B cell (primary cell): ENCODE data around the gene PRKCB. TPM values are rescaled to one million over a fixed set of nuclear protein-coding genes. Genes with fewer than 3 reads are reported as not detected.

ENCODE experiments used
- ATAC-seq: fragments of 200-7000 bp; cut with Tn5 transposase; one replicate; pipeline ENCODE4 v1.10.0; 2021; ENCODE audit warnings: low read depth, mild to moderate bottlenecking, moderate number of reproducible peaks, moderate library complexity
- CTCF ChIA-PET: fragments of 350-600 bp; sonication (Branson Sonifier 250); formaldehyde crosslinking; loops from one replicate; lab custom pipeline; 2021; ENCODE audit warnings: antibody characterized with exemption, inconsistent platforms; lab: Charles Lee
- POLR2A ChIA-PET: fragments of 350-600 bp; sonication (Branson Sonifier 250); formaldehyde crosslinking; loops from one replicate; lab custom pipeline; 2021; ENCODE audit warnings: antibody characterized with exemption; lab: Charles Lee
- DNase-seq: peaks from one replicate; pipeline ENCODE4 v3.0.0; 2013
- H2AFZ ChIP-seq: 2 replicates; pipeline ENCODE4 v1.6.1; 2012; ENCODE audit warnings: mild to moderate bottlenecking, low read depth, low read length; ENCODE audit not compliant: insufficient read depth, poor library complexity, severe bottlenecking
- H3K27ac ChIP-seq, 2 donors: 1 replicate in 1 of 2; 2 replicates in 1 of 2; pipeline ENCODE4 v1.5.1; 2012 to 2013; ENCODE audit warnings: low read length in 2 of 2, mild to moderate bottlenecking in 2 of 2, moderate library complexity in 1 of 2
- H3K27me3 ChIP-seq, 4 experiments: fragments of 200-600 bp in 1 of 4; sonication (generic) in 1 of 4; replicated peaks in 1 of 4; 1 replicate in 2 of 4; 2 replicates in 2 of 4; pipeline versions ENCODE4 v1.6.1 to v1.7.0; 2013 to 2016; ENCODE audit warnings: low read length in 3 of 4, mild to moderate bottlenecking in 2 of 4, mixed read lengths in 1 of 4, moderate library complexity in 1 of 4; ENCODE audit not compliant: insufficient read depth in 4 of 4, control insufficient read depth in 3 of 4; ENCODE audit errors: control extremely low read depth in 1 of 4
- H3K36me3 ChIP-seq, 2 experiments: replicated peaks in 1 of 2; 1 replicate in 1 of 2; 2 replicates in 1 of 2; pipeline versions ENCODE4 v1.6.1 to v1.7.1; 2013; ENCODE audit warnings: low read length in 1 of 2; ENCODE audit not compliant: insufficient read depth in 2 of 2, control insufficient read depth in 1 of 2; ENCODE audit errors: control extremely low read depth in 1 of 2, extremely low read depth in 1 of 2
- H3K4me1 ChIP-seq, 2 donors: fragments of 200-600 bp in 1 of 2; sonication (generic) in 1 of 2; 1 replicate in 1 of 2; 2 replicates in 1 of 2; pipeline versions ENCODE4 v1.5.1 to v1.6.1; 2013 to 2017; ENCODE audit warnings: low read length in 2 of 2; ENCODE audit not compliant: control insufficient read depth in 2 of 2, insufficient read depth in 2 of 2
- H3K4me2 ChIP-seq: replicated peaks from 2 replicates; pipeline ENCODE3; 2012; ENCODE audit warnings: mild to moderate bottlenecking, low read depth, low read length; ENCODE audit not compliant: poor library complexity, severe bottlenecking
- H3K4me3 ChIP-seq, 5 experiments: fragments of 200-600 bp in 1 of 5; sonication (generic) in 1 of 5; 1 replicate in 3 of 5; 2 replicates in 2 of 5; pipeline versions ENCODE4 v1.5.1 to v1.7.0; 2011 to 2016; ENCODE audit warnings: low read length in 4 of 5, mild to moderate bottlenecking in 4 of 5, low read depth in 2 of 5, control low read depth in 1 of 5, moderate library complexity in 1 of 5; ENCODE audit not compliant: insufficient read depth in 1 of 5; ENCODE audit errors: control extremely low read depth in 1 of 5, extremely low read depth in 1 of 5
- H3K79me2 ChIP-seq: fragments of 200-600 bp; sonication (generic); one replicate; pipeline ENCODE4 v1.6.0; 2016; ENCODE audit warnings: low read length; ENCODE audit not compliant: control insufficient read depth, insufficient read depth
- H3K9ac ChIP-seq: fragments of 200-600 bp; sonication (generic); 2 replicates; pipeline ENCODE4 v1.6.1; 2017; ENCODE audit warnings: mild to moderate bottlenecking, low read length, moderate library complexity
- H3K9me3 ChIP-seq, 3 donors: one replicate each; pipeline versions ENCODE4 v1.6.1 to v1.7.1; 2013; ENCODE audit warnings: low read length in 2 of 3; ENCODE audit not compliant: control insufficient read depth in 2 of 3, insufficient read depth in 1 of 3; ENCODE audit errors: control extremely low read depth in 1 of 3
- H4K20me1 ChIP-seq: 2 replicates; pipeline ENCODE4 v1.6.0; 2012; ENCODE audit warnings: mild to moderate bottlenecking, low read length; ENCODE audit not compliant: insufficient read depth, control insufficient read depth, poor library complexity, severe bottlenecking
- H3K27ac Mint-ChIP-seq: one replicate; pipeline ENCODE4 v1.8.0; 2021; ENCODE audit warnings: mixed read lengths
- H3K27me3 Mint-ChIP-seq: one replicate; pipeline ENCODE4 v1.8.0; 2021; ENCODE audit warnings: mixed read lengths
- H3K4me1 Mint-ChIP-seq: one replicate; pipeline ENCODE4 v1.8.0; 2021; ENCODE audit warnings: mixed read lengths
- H3K4me3 Mint-ChIP-seq: one replicate; pipeline ENCODE4 v1.8.0; 2021; ENCODE audit warnings: mixed read lengths
- H3K9me3 Mint-ChIP-seq: one replicate; pipeline ENCODE4 v1.8.0; 2022; ENCODE audit warnings: mixed read lengths; ENCODE audit not compliant: insufficient read depth
- EZH2 ChIP-seq: IDR thresholded peaks from 2 replicates; pipeline ENCODE4 v1.6.1; 2012; ENCODE audit warnings: borderline replicate concordance, low read depth, mild to moderate bottlenecking, moderate library complexity, low read length; ENCODE audit not compliant: insufficient read depth, poor library complexity, severe bottlenecking
- WGBS: methylation state at CpG from one replicate; pipeline ENCODE4 v1.1.5; 2013; ENCODE audit warnings: missing lambda C conversion rate; ENCODE audit not compliant: insufficient coverage; 5-methylcytosine and 5-hydroxymethylcytosine counted together
- intact Hi-C: fragments of 100-400 bp; cut with micrococcal nuclease; formaldehyde crosslinking; loops from one replicate; pipeline ENCODE4 v1.10.0; 2022
- polyA plus RNA-seq: library from polyadenylated mRNA; depleted of rRNA; stranded (reverse); fragments of >200 nt; gene quantifications from 2 replicates; pipeline ENCODE4 v1.2.3, GENCODE V29; 2012
- total RNA-seq, 2 donors: library from RNA; stranded (reverse); fragments of 120-200 nt in 1 of 2; gene quantifications; 1 replicate in 1 of 2; 2 replicates in 1 of 2; pipeline versions ENCODE4 v1.2.3 to v1.2.4, GENCODE V29; 2013 to 2022
- TF ChIP-seq, protein P1 (sequence below): fragments of 200-600 bp; IDR thresholded peaks from one replicate; pipeline ENCODE4 v1.8.0; 2022; ENCODE audit warnings: antibody characterized with exemption, mild to moderate bottlenecking

PRKCB gene
- total and polyA plus RNA-seq, 2 donors (not counting 1 experiment from before 2014, with no cell fraction given), result 106 to 373 TPM

DNA sequence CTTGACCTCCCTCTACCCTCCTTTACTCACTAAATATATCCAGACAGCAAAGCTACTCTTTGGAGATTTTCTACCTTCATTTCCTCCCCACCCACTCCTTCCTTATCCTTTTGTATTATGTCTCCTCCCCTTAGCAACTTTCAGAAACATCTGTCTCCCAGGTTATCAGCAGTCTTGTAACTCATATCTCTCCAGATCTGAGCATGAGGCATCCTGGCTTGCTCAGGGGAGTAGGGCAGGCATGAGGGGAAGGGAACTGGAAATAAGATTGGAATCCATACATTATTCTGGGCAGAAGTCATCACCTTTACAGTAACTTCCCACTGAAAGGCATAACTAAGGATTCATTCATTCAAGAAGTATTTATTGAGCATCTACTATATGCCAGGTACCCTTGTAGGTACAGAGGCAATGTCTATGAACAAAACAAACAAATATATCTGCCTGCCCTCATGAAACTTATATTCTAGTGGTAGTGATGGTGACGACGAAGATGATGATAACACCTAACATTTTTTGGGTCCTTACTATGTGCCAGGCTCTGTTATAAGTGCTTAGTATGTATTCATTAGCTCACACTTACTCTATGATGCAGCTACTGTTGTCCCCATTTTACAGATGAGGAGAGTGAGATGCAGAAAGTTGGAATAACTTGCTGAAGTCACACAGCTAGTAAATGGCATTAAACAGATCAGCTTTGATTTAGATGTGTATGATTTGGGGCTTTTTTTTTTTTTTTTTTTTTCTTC lies 296.4 kb downstream of the PRKCB start:
- H2AFZ ChIP-seq, result no peak overlapping the region
- H3K4me1 ChIP-seq, result no peaks in the 10 kb centered on the region
- H3K9me3 ChIP-seq, result no peaks in the 10 kb centered on the region
- H3K4me2 ChIP-seq, result no peak overlapping the region
- Mint-ChIP-seq H3K9me3 (no peaks in the 10 kb centered on the region), H3K27me3 (no peaks in the 10 kb centered on the region), H3K4me1 (no peaks in the 10 kb centered on the region), H3K27ac (peak overlapping the region; percentile 2), H3K4me3 (no peak overlapping the region)
- intact Hi-C loops, result no loop called here
- WGBS, result no CpG with 5 or more reads among the region's 2 CpGs
- H3K36me3 ChIP-seq, result peaks cover 7 to 81% of the 10 kb centered on the region in 2 experiments
- CTCF ChIA-PET, result no interaction called here
- H3K27ac ChIP-seq, result no peak overlapping the region
- no peak overlapping the region for H3K4me3 ChIP-seq
- no peak for ATAC-seq
- H3K9ac ChIP-seq, result no peak overlapping the region
- H3K79me2 ChIP-seq, result peaks cover 19% of the 10 kb centered on the region
- DNase-seq, result no peak
- no peaks in the 10 kb centered on the region for H3K27me3 ChIP-seq
- H4K20me1 ChIP-seq, result peaks cover 34% of the 10 kb centered on the region
- POLR2A ChIA-PET, result no interaction called here
- no peak for TF ChIP-seq EZH2

DNA sequence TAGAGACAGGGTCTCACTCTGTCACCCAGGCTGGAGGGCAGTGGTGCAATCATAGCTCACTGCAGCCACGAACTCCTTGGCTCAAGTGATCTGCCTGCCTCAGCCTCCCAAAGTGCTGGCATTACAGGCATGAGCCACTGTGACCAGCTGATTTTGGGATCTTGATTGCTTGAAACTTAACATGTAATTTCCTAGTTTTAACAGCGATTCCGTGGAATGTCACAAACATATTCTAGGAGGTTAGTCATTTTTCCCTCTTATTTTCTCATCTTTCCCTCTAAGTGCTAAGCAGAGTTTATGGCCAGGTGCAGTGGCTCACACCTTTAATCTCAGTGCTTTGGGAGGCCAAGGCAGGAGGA lies 297.0 kb downstream of the PRKCB start:
- ATAC-seq (no peak), DNase-seq (no peak)
- H3K4me1 Mint-ChIP-seq, result no peaks in the 10 kb centered on the region
- no peak overlapping the region for H3K9ac ChIP-seq
- 100% methylated on average over 1 of the region's 3 CpGs for WGBS
- no peak for TF ChIP-seq EZH2
- TF ChIP-seq, protein P1, sequence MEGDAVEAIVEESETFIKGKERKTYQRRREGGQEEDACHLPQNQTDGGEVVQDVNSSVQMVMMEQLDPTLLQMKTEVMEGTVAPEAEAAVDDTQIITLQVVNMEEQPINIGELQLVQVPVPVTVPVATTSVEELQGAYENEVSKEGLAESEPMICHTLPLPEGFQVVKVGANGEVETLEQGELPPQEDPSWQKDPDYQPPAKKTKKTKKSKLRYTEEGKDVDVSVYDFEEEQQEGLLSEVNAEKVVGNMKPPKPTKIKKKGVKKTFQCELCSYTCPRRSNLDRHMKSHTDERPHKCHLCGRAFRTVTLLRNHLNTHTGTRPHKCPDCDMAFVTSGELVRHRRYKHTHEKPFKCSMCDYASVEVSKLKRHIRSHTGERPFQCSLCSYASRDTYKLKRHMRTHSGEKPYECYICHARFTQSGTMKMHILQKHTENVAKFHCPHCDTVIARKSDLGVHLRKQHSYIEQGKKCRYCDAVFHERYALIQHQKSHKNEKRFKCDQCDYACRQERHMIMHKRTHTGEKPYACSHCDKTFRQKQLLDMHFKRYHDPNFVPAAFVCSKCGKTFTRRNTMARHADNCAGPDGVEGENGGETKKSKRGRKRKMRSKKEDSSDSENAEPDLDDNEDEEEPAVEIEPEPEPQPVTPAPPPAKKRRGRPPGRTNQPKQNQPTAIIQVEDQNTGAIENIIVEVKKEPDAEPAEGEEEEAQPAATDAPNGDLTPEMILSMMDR, result no peak
- H3K27me3 Mint-ChIP-seq, result no peaks in the 10 kb centered on the region
- CTCF ChIA-PET, result no interaction called here
- H3K9me3 Mint-ChIP-seq, result no peaks in the 10 kb centered on the region
- no peaks in the 10 kb centered on the region for H3K9me3 ChIP-seq
- H3K4me2 ChIP-seq, result no peak overlapping the region
- H2AFZ ChIP-seq, result no peak overlapping the region
- H3K27me3 ChIP-seq, result no peaks in the 10 kb centered on the region
- H3K79me2 ChIP-seq, result peaks cover 19% of the 10 kb centered on the region
- no peak overlapping the region for H3K27ac ChIP-seq
- intact Hi-C loops, result no loop called here
- peaks cover 35% of the 10 kb centered on the region for H4K20me1 ChIP-seq
- H3K27ac Mint-ChIP-seq, result peak overlapping the region; percentile 10
- no peaks in the 10 kb centered on the region for H3K4me1 ChIP-seq
- H3K36me3 ChIP-seq, result peaks cover 7 to 78% of the 10 kb centered on the region in 2 experiments
- H3K4me3 ChIP-seq, result no peak overlapping the region
- POLR2A ChIA-PET, result no interaction called here
- H3K4me3 Mint-ChIP-seq, result no peak overlapping the region
